GM21515 (cell line): ENCODE results near the gene TTLL7.

ENCODE experiments used
- ATAC-seq: cut with Tn5 transposase; IDR thresholded peaks from one replicate; pipeline ENCODE4 v1.9.1; 2021; ENCODE audit not compliant: unreplicated experiment

Gene TTLL7

DNA sequence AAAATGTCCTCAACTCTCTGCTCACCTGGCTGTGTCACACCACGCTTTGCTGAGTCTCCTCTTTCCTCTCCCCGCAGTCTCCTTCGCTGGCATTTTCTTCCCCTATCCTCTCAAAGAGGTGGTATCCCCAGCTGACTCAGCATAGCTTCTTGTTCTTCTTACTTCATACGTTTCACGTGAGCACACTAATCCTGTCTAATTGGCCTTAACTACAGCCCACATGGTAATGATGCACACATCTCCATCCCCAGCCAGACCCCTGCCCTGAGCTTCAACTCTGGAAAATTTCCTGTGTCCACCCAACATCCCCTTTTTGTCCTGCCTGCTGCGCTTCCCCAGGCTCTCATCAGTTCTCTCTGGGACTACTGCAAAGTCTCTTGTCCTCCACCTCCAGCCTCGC is 169.8 kb downstream of the TTLL7 start:
- no peak for ATAC-seq

GRCh38 chr1:83828456-83828855 is 170.5 kb downstream of the TTLL7 start:
- no peak for ATAC-seq

DNA sequence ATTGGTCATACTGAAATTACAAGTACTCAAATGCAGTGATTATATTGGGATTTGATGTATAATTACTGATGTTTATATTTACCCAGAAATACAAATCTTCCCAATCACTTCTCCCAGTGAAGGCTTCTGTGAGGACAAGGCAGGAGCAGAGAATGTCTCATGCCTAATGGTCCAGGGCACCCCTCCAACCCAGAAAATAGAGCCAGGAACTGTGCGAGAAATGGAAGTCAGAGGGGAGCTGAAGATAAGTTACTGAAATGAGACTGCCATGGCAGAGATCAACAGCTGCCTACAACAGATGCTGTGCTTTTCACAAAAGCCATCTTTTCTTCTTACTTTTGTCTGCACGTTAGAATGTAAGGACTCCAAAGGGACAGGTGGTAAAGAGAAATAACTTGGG is 171.2 kb downstream of the TTLL7 start:
- ATAC-seq: no peak

- ATAC-seq: no peak
These were observed 176.7 kb downstream of the TTLL7 start for GRCh38 chr1:83822208-83822607.

DNA sequence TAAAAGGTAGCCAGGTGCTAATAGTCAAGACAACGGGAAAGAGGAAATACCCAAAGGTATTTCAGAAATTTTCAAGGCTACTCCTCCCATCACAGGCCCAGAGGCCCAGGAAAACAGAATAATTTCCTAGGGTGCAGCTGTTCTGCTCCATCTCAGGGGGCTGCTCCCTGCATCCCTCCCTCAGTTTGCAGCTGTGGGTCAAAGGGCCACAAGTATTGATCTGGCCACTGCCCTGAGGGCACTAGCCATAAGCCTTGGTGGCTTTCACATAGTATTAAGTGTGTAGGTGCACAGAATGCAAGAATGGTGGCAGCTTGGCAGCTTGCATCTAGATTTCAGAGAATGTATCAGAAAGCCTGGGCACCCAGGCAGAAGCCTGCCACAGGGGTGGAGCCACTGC is 179.5 kb downstream of the TTLL7 start:
- ATAC-seq: no peak

DNA sequence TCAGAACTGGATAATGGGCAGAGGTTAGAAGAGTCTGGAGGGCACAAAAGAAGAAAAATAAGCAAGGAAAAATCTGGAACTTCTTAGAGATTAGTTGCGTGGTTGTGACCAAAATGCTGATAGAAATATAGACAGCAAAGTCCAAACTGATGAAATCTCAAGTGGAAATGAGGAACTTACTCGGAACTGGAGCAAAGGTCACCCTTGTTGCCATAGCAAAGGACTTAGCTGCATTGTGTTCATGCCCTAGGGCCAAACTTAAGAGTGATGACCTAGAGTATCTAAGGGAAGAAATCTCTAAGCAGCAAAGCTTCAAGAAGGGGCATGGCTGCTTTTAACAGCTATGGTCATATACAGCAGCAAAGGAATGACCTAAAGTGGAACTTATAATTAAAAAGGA is 180.0 kb downstream of the TTLL7 start:
- no peak for ATAC-seq

- ATAC-seq: no peak
These were observed 182.1 kb downstream of the TTLL7 start for GRCh38 chr1:83816836-83817235.

- no peak for ATAC-seq
These were observed 183.6 kb downstream of the TTLL7 start for GRCh38 chr1:83815330-83815729.
